Motor neuron (in vitro differentiated cells): Measurements from ENCODE around the gene KCNS1. TPM values are rescaled to one million over a fixed set of nuclear protein-coding genes. Genes with fewer than 3 reads are reported as not detected.
"Not testable (repeated sequence)": the region's sequence is repeated elsewhere in the genome, so short reads cannot be mapped to it uniquely, and the experiment has no call there.

Experiments
- ATAC-seq, 8 experiments: fragments of 200-7000 bp; cut with Tn5 transposase; replicated peaks in 6 of 8; 2 replicates each; pipeline ENCODE4 v1.8.0; 2021; ENCODE audit warnings: mild to moderate bottlenecking in 8 of 8, moderate library complexity in 8 of 8
- H3K27ac ChIP-seq, 2 donors: fragments of 250-450 bp; sonication (Bioruptor Pico); 2 replicates each; pipeline ENCODE4 v1.9.0; 2021; ENCODE audit warnings: antibody characterized with exemption in 2 of 2, mild to moderate bottlenecking in 2 of 2, moderate library complexity in 1 of 2
- H3K4me1 ChIP-seq, 2 donors: fragments of 250-450 bp; sonication (Bioruptor Pico); replicated peaks in 1 of 2; 2 replicates each; pipeline ENCODE4 v1.6.1; 2021; ENCODE audit warnings: antibody characterized with exemption in 2 of 2, mild to moderate bottlenecking in 2 of 2, moderate library complexity in 1 of 2
- H3K4me3 ChIP-seq, 5 donors: fragments of 250-450 bp; sonication (Bioruptor Pico); 2 replicates each; pipeline ENCODE4 v1.9.0; 2021; ENCODE audit warnings: antibody characterized with exemption in 5 of 5, mild to moderate bottlenecking in 5 of 5, moderate library complexity in 4 of 5
- WGBS, 10 experiments: fragments of 450-650 bp; shearing (Covaris generic); methylation state at CpG; one replicate each; pipeline ENCODE4 v1.0.0; 2022; 5-methylcytosine and 5-hydroxymethylcytosine counted together
- in situ Hi-C, 9 experiments: fragments of 400-800 bp; cut with MboI; loops; one replicate each; pipeline ENCODE4 v1.15.0; 2021; ENCODE audit warnings: low sequenced_read_pairs in 9 of 9, low pct_unique_long_range_greater_than_20kb in 2 of 9; ENCODE audit not compliant: unreplicated experiment in 9 of 9
- total RNA-seq, 8 experiments: library from RNA; unstranded; fragments of 300-600 nt; gene quantifications; 2 replicates each; pipeline versions ENCODE4 v1.2.3 to v1.2.4, GENCODE V29; 2022

Gene KCNS1
- total RNA-seq, 8 experiments from 2014 or later: 0.15 to 0.85 (median 0.34) TPM

GRCh38 chr20:45067087-45067486 is 33.8 kb downstream of the KCNS1 start:
- Histone ChIP-seq H3K27ac (no peak overlapping the region), H3K4me3 (no peak overlapping the region), H3K4me1 (no peaks in the 10 kb centered on the region)
- WGBS, 10 experiments: 90 to 100% (median 100%) methylated on average over 1 to 3 of the region's 4 CpGs; no CpG with 5 or more reads in 2 of the 10 experiments
- in situ Hi-C loops: no loop called here
- ATAC-seq: no peak

- peak in 1 of 8 experiments; percentile 41 for ATAC-seq
- Histone ChIP-seq H3K4me3 (no peak overlapping the region), H3K4me1 (peaks cover 0 to 2% of the 10 kb centered on the region in 2 donors), H3K27ac (no peak overlapping the region)
- in situ Hi-C loops: no loop called here
- 82 to 97% (median 93%) methylated on average over 2 to 7 of the region's 7 CpGs; no CpG with 5 or more reads in 1 of the 10 experiments for WGBS, 10 experiments
Observed at GRCh38 chr20:45066372-45066771, 34.6 kb downstream of the KCNS1 start.

DNA sequence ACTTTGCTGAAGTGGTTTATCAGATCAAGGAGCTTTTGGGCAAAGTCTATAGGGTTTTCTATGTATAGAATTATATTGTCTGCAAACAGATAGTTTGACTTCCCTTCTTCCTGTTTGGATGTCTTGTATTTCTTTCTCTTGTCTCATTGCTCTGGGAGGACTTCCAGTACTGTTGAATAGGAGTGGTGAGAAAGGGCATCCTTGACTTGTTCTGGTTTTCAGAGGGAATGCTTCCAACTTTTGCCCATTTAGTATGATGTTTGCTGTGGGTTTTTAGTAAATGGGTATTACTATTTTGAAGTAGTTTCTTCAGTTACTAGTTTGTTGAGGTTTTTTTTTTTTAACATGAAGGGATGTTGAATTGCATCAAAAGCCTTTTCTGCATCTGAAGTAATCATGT is 36.1 kb downstream of the KCNS1 start:
- no peak overlapping the region for H3K27ac ChIP-seq
- no peak for ATAC-seq
- H3K4me3 ChIP-seq: no peak overlapping the region
- in situ Hi-C loops: no loop called here
- H3K4me1 ChIP-seq: peaks cover 0 to 2% of the 10 kb centered on the region in 2 donors

DNA sequence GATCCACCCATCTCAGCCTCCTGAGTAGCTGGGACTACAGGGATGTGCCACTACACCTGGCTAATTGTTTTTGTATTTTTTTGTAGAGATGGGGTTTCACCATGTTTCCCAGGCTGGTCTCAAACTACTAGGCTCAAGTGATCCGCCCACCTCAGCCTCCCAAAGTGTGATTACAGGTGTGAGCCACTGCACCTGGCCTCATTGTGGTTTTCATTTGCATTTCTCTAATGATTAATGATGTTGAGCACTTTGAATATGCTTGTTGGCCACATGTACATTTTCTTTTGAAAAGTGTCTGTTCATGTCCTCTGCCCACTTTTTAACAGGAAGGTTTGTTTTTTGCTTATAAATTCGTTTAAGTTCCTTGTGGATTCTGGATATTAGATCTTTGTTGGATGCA is 37.8 kb downstream of the KCNS1 start:
- H3K4me1 ChIP-seq, in situ Hi-C loops, ATAC-seq, H3K4me3 ChIP-seq, H3K27ac ChIP-seq: not testable (repeated sequence)
- 63 to 100% (median 88%) methylated on average over 1 to 2 of the region's 2 CpGs; no CpG with 5 or more reads in 1 of the 10 experiments for WGBS, 10 experiments

DNA sequence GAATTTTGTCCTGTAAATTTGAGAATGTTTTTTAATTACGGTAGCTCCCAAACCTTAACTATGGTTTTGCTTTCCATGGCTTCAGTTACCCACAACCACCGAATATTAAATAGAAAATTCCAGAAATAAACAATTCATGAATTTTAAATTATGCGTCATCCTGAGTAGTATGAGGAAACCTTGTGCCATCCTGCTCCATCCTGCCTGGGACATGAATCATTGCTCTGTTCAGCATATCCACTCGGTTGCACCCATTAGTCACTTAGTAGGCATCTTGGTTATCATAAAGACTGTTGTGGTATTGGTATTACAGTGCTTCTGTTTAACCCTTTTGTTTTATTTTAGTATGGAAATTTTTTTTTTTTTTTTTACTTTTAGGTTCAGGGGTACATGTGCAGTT is 39.7 kb downstream of the KCNS1 start:
- Histone ChIP-seq H3K4me3 (no peak overlapping the region), H3K4me1 (peaks cover 0 to 7% of the 10 kb centered on the region in 2 donors), H3K27ac (no peak overlapping the region)
- WGBS, 10 experiments: 3 to 100% (median 59%) methylated on average over 1 to 4 of the region's 4 CpGs
- in situ Hi-C loops: no loop called here
- peak in 4 of 8 experiments; percentile 46 to 100 (median 96) for ATAC-seq

GRCh38 chr20:45060294-45060693 is 40.6 kb downstream of the KCNS1 start:
- no peak for ATAC-seq
- in situ Hi-C loops: no loop called here
- Histone ChIP-seq H3K4me3 (no peak overlapping the region), H3K4me1 (peaks cover 0 to 7% of the 10 kb centered on the region in 2 donors), H3K27ac (no peak overlapping the region)
- 57 to 100% (median 93%) methylated on average over 1 to 4 of the region's 4 CpGs; no CpG with 5 or more reads in 1 of the 10 experiments for WGBS, 10 experiments

DNA sequence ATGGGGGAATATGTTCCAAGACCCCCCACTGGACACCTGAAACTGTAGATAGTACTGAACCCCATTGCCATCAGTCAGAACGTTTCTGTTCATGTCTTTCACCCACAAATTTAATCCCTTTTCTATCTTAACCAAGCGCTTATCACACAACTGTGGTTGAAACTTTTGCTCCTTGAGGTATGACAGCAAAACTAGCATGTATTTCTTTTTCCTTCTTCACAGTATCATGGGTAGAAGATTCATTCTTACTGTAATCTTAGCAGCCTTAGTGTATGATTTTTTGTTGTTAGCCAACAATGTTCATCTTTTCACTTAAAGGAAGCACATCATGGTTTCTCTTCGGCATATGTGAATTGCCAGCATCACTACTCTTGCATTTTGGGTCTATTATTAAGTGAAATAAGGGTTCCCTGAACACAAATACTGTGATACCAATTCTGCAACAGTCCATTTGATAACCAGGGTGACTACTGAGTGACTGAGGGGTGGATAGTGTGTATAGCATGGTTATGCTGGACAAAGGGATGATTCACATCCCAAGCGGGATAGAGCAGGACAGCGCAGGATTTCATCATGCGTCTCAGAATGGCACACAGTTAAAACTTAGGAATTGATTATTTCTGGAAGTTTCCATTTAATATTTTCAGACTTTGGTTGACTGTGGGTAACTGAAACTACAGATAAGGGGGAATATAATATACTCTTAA is 41.8 kb downstream of the KCNS1 start:
- peak in 5 of 8 experiments; percentile 83 to 99 (median 89) for ATAC-seq
- no peak overlapping the region for H3K27ac ChIP-seq
- 20 to 90% (median 76%) methylated on average over 1 to 6 of the region's 6 CpGs for WGBS, 10 experiments
- peaks cover 0 to 7% of the 10 kb centered on the region in 2 donors for H3K4me1 ChIP-seq
- no peak overlapping the region for H3K4me3 ChIP-seq
- in situ Hi-C loops: no loop called here

GRCh38 chr20:45058168-45058850 is 42.6 kb downstream of the KCNS1 start:
- H3K4me1 ChIP-seq: peaks cover 0 to 9% of the 10 kb centered on the region in 2 donors
- no peak overlapping the region for H3K27ac ChIP-seq
- WGBS, 10 experiments: 83 to 100% (median 95%) methylated on average over 2 to 4 of the region's 4 CpGs
- in situ Hi-C loops: no loop called here
- no peak for ATAC-seq
- H3K4me3 ChIP-seq: no peak overlapping the region

DNA sequence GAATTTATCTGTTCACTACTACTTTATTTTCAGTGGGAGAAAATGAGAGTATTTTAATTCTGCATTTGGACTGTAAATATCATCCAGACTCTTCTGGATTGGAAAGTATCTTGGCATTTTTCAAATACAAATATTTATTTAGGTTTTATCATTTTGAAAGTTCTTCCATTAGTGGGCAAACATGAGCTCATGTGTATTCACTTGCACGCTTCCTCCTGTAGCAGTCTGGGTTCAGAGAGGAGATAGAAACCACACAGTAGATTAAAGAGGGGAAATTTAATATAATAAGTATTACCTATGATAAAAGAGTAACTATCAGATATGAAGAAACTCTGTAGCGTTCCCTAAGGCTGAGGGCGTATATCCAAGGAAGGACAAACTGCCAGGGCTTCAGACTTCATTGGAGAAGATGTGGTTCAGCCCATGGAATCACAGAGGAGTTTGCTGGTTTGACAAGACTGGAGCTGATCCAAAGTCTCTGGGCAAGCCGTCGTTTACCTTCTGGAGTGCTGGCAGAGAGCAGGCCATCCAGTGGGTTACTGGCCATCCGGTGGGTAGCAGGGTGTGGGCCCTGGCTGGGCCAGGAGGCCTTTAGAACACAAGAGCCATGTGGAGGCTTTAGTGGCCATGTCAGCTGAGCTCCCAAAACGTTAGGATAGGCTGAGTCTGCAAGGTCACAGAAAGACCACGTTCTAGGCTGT is 44.3 kb downstream of the KCNS1 start:
- H3K27ac ChIP-seq: no peak overlapping the region
- no peak for ATAC-seq
- 71 to 100% (median 93%) methylated on average over 1 to 7 of the region's 8 CpGs for WGBS, 10 experiments
- no peak overlapping the region for H3K4me3 ChIP-seq
- peaks cover 2 to 11% of the 10 kb centered on the region in 2 donors for H3K4me1 ChIP-seq
- in situ Hi-C loops: no loop called here

- H3K4me1 ChIP-seq: peaks cover 9% of the 10 kb centered on the region in 2 donors
- peak in 1 of 8 experiments; percentile 15 for ATAC-seq
- H3K27ac ChIP-seq: no peak overlapping the region
- in situ Hi-C loops: no loop called here
- H3K4me3 ChIP-seq: no peak overlapping the region
- WGBS, 10 experiments: 0 to 100% (median 80%) methylated on average over 1 to 4 of the region's 4 CpGs
Observed at GRCh38 chr20:45055056-45055455, 45.9 kb downstream of the KCNS1 start.

DNA sequence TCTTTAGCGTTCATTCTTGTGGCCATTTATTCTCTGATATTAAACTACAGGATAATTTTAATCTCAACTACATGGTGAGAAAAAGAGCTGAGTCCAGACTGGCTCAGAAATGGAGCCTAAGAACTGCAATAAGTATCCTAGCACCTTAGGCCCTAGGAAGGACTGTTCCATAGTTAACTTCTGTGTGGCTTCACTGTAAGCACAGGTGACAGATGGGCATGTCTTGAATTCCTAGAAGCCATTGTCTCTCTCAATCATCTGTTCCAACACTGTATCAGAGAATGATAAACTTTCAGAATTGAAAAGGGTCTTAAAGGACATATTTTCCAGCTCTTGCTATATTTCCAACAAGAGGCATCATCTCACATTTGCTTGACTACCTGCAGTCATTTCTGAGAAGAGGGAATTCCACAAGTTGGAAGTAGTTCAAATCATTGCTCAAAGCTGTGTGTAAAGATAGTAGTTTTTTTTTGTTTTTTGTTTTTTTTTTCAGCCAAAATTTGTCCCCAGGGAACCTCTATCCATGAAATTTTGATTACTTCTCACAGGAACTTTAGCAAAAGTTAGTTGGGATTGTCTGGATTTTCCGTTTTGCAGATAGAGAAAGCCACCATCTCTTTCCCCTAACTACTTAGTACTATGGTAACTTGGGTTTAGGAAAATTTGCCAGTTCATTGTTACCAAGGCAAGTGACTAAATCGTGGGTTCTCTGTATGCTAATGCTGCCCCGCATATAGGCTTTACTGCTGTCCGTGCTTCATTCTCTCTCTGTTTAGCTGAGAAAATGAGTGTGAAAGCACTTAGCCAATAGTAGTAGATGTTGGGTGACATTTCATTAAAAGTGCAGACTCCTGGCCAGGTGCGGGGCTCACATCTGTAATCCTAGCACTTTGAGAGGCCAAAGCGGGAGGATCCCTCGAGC is 47.2 kb downstream of the KCNS1 start:
- in situ Hi-C loops: no loop called here
- Histone ChIP-seq H3K4me3 (no peak overlapping the region), H3K27ac (no peak overlapping the region), H3K4me1 (peaks cover 4 to 9% of the 10 kb centered on the region in 2 donors)
- WGBS, 10 experiments: 53 to 100% (median 88%) methylated on average over 2 to 7 of the region's 8 CpGs; no CpG with 5 or more reads in 2 of the 10 experiments
- ATAC-seq: no peak

DNA sequence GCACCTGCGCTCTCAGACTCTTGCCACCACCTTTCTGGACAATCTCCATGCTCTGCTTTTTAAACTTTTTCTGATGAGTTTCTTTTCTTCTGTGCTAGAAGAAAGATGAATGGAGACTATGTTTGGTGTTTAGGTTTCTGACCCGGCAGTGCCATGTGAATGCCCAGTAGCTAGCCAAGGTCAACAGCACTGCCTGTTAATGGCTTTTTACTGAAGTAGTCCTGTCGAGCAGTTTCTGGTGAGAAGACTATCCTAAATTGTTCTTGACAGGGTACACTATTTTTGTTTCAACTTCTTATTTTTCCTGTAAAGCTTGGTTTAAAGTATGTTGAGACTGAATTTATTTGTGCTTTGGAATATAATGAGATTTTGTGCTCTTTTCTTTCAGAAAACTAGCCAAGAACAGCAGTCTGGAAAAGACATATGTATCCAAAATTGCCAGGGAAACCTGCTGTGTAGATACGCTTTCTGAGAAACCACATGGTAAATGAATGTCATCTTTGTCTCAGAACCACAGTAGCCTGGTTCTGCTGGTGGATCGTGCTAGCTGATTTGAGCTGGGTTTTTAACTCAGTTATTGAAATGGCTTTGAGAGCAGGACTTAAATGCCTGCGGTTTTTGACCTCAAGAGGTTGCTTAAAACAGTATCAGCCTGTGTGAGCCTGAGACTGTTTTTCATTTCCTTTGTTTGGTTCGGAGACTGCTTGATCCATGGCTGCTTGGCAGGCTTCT is 48.1 kb downstream of the KCNS1 start:
- 47 to 100% (median 66%) methylated on average over 1 to 7 of the region's 7 CpGs for WGBS, 10 experiments
- in situ Hi-C loops: no loop called here
- Histone ChIP-seq H3K27ac (no peak overlapping the region), H3K4me3 (no peak overlapping the region), H3K4me1 (peaks cover 4 to 9% of the 10 kb centered on the region in 2 donors)
- ATAC-seq: peak in 1 of 8 experiments; percentile 34
